A673 (cell line): ENCODE results near the gene SLC22A16.

Experiments
- CTCF ChIP-seq: fragments of 300-800, 200-600 bp; sonication (generic); conservative IDR thresholded peaks from 2 replicates; pipeline ENCODE4 v1.5.1; 2017; ENCODE audit warnings: low read depth, mild to moderate bottlenecking, antibody characterized with exemption, low read length, moderate library complexity, mixed read lengths
- EZH2 ChIP-seq: fragments of 200-600 bp; sonication (generic); IDR thresholded peaks from 2 replicates; pipeline ENCODE4 v1.6.1; 2017; ENCODE audit warnings: borderline replicate concordance, low read depth, mild to moderate bottlenecking, mixed read lengths, antibody characterized with exemption, low read length; ENCODE audit not compliant: poor library complexity, severe bottlenecking

GRCh38 chr6:110418594-110418993, 57.8 kb downstream of the SLC22A16 start:
- TF ChIP-seq CTCF (no peak), EZH2 (no peak)
